ENCODE results near the gene PIAS4.

GRCh38 chr19:4088975-4089374 lies 81.4 kb downstream of the PIAS4 start:
- TF ChIP-seq E2F1 (CRISPR knock-in tag; IDR thresholded peaks at IDR 0.05): no peak
- TF ChIP-seq ZNF441 (CRISPR knock-in tag; IDR thresholded peaks at IDR 0.05; ENCODE audit: borderline replicate concordance): no peak
- no peak for TF ChIP-seq RERE (CRISPR knock-in tag; IDR thresholded peaks at IDR 0.05; ENCODE audit: low read depth)
- TF ChIP-seq ZXDC (CRISPR knock-in tag; IDR thresholded peaks at IDR 0.05): no peak
- TF ChIP-seq HOXA9 (CRISPR knock-in tag; IDR thresholded peaks at IDR 0.05; ENCODE audit: borderline replicate concordance): no peak
- no peak for TF ChIP-seq EP300 (IDR thresholded peaks at IDR 0.05; ENCODE audit: low read depth in 2 of 2, low read length in 2 of 2)
- TF ChIP-seq EP300 (CRISPR knock-in tag; IDR thresholded peaks at IDR 0.05; ENCODE audit: borderline replicate concordance): no peak
- TF ChIP-seq ZBTB7A (CRISPR knock-in tag; IDR thresholded peaks at IDR 0.05): no peak
- no peak for TF ChIP-seq RFX5 (IDR thresholded peaks at IDR 0.05; ENCODE audit: low read depth, low read length)
- TF ChIP-seq GFI1 (CRISPR knock-in tag; IDR thresholded peaks at IDR 0.05; ENCODE audit: borderline replicate concordance): no peak
- no peak for TF ChIP-seq ZBTB26 (CRISPR knock-in tag; IDR thresholded peaks at IDR 0.05; ENCODE audit: borderline replicate concordance)
- no peak for TF ChIP-seq CTCF (CRISPR knock-in tag; IDR thresholded peaks at IDR 0.05)

Measured in HepG2 (cell line).